Measurements from ENCODE around the gene SDR9C7. TPM values are rescaled to one million over a fixed set of nuclear protein-coding genes. Genes with fewer than 3 reads are reported as not detected.
"Not testable (repeated sequence)": the region's sequence is repeated elsewhere in the genome, so short reads cannot be mapped to it uniquely, and the experiment has no call there.

SDR9C7 gene
- total RNA-seq, 1 donor from 2014 or later: not detected

DNA sequence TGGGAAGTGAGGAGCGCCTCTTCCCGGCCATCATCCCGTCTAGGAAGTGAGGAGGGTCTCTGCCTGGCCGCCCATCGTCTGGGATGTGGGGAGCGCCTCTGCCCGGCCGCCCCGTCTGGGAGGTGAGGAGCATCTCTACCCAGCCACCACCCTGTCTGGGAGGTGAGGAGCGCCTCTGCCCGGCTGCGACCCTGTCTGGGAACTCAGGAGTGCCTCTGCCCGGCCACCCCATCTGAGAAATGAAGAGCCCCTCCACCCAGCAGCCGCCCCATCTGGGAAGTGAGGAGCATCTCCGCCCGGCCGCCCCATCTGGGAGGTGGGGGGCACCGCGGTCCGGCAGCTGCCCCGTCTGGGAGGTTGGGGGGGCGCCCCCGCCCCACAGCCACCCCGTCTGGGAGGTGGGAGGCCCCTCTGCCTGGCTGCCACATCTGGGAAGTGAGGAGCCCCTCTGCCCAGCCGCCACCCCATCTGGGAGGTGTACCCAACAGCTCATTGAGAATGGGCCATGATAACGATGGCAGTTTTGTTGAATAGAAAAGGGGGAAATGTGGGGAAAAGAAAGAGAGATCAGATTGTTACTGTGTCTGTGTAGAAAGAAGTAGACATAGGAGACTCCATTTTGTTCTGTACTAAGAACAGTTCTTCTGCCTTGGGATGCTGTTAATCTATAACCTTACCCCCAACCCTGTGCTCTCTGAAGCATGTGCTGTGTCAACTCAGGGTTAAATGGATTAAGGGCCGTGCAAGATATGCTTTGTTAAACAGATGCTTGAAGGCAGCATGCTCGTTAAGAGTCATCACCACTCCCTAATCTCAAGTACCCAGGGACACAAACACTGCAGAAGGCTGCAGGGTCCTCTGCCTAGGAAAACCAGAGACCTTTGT is 54.7 kb downstream of the SDR9C7 start:
- intact Hi-C loops (cut with micrococcal nuclease): not testable (repeated sequence)

GRCh38 chr12:56878010-56878339 is 56.2 kb downstream of the SDR9C7 start:
- intact Hi-C loops (cut with micrococcal nuclease): no loop called here

- intact Hi-C loops (cut with micrococcal nuclease): no loop called here
Observed at GRCh38 chr12:56877195-56878009, 56.8 kb downstream of the SDR9C7 start.

DNA sequence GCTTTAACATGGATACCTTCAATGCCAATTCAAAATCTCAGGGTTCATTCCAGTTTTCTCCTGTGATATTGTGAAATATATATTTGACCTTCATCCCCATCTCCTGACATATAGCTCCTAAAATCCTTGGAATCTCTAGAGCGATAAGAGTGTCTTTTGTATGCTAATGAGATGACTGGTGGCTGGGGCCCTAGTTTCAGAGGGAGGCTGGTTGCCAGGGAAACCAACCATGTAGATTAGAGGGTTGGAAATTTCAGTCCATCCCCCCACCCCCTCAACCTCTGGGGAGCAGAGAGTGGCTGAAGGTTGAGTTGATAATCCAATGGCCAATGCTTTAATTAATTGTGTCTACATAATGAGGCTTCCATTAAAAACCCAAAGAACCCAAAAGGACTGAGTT is 59.4 kb downstream of the SDR9C7 start:
- intact Hi-C loops (cut with micrococcal nuclease): no loop called here

- intact Hi-C loops (cut with micrococcal nuclease): no loop called here
Observed at GRCh38 chr12:56873382-56873781, 60.8 kb downstream of the SDR9C7 start.

Other genes starting within 250 kb of the SDR9C7 start
- gene PTGES3, start 246.1 kb downstream of the SDR9C7 start, total RNA-seq: 251 and 260 TPM in 2 replicates
- gene NACA, start 209.1 kb downstream of the SDR9C7 start, total RNA-seq: 851 and 898 TPM in 2 replicates
- 49.7 and 54.7 TPM in 2 replicates for gene PRIM1, start 182.1 kb downstream of the SDR9C7 start, total RNA-seq
- 1.2 and 2.0 TPM in 2 replicates for gene HSD17B6, start 171.1 kb downstream of the SDR9C7 start, total RNA-seq
- 0.23 and 0.32 TPM in 2 replicates for gene RDH16, start 23.2 kb upstream of the SDR9C7 start, total RNA-seq
- gene ZBTB39, start 72.1 kb upstream of the SDR9C7 start, total RNA-seq: 8.8 and 9.5 TPM in 2 replicates
- not detected in 2 replicates for gene TAC3, start 82.1 kb upstream of the SDR9C7 start, total RNA-seq
- 0.64 and 1.2 TPM in 2 replicates for gene MYO1A, start 115.7 kb upstream of the SDR9C7 start, total RNA-seq
- 48.4 and 50.4 TPM in 2 replicates for gene NEMP1, start 144.4 kb upstream of the SDR9C7 start, total RNA-seq
- gene NAB2, start 154.7 kb upstream of the SDR9C7 start, total RNA-seq: 11.0 and 11.9 TPM in 2 replicates
- 193 and 194 TPM in 2 replicates for gene STAT6, start 177.0 kb upstream of the SDR9C7 start, total RNA-seq
- 0.57 and 0.91 TPM in 2 replicates for gene LRP1, start 194.1 kb upstream of the SDR9C7 start, total RNA-seq
- not detected in 2 replicates for gene LRP1-AS, start 213.2 kb upstream of the SDR9C7 start, total RNA-seq